GM03348 (cell line): ENCODE results near the gene FBXL15.

ENCODE experiments used
- DNase-seq: peaks from one replicate; pipeline ENCODE4 v3.0.0; 2012; ENCODE audit warnings: low spot score

Gene FBXL15

GRCh38 chr10:102457591-102458150 lies 37.0 kb downstream of the FBXL15 start:
- DNase-seq, result no peak

DNA sequence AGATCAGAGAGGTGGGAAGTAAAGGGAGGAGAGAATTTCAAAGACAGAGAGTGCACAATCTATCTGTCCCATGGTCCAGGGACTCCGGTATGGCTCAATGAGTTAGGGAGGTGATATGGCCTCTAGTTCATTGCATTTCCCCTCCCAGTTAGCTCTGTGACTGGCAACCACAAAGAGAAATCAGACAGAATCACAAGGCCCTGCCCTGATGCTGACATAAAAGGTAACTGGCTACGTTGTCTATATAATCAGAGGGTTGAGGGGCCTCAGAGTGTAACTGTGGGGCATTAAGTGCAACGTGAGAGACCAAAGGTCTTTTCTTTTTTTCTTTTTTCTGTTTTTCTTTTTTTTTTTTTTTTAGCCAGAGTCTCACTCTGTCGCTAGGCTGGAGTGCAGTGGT lies 38.0 kb downstream of the FBXL15 start:
- DNase-seq, result no peak

DNA sequence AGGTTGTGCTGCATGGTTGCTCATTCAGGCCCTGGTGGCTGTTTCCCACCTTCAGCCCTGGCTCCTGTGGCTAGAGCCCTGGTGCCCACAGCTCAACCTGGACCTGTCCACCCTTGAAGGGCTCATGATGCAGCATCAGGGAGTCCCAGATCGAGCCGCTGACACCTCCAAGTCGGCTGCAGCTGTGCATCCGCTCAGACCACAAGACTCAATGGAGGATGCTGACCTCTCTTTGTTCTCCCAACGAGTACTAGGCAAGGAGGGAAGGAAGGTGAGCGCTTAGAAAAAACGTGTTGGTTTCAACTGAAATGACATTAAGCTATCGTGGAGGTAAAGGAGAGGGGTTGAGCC lies 40.2 kb downstream of the FBXL15 start:
- no peak for DNase-seq

DNA sequence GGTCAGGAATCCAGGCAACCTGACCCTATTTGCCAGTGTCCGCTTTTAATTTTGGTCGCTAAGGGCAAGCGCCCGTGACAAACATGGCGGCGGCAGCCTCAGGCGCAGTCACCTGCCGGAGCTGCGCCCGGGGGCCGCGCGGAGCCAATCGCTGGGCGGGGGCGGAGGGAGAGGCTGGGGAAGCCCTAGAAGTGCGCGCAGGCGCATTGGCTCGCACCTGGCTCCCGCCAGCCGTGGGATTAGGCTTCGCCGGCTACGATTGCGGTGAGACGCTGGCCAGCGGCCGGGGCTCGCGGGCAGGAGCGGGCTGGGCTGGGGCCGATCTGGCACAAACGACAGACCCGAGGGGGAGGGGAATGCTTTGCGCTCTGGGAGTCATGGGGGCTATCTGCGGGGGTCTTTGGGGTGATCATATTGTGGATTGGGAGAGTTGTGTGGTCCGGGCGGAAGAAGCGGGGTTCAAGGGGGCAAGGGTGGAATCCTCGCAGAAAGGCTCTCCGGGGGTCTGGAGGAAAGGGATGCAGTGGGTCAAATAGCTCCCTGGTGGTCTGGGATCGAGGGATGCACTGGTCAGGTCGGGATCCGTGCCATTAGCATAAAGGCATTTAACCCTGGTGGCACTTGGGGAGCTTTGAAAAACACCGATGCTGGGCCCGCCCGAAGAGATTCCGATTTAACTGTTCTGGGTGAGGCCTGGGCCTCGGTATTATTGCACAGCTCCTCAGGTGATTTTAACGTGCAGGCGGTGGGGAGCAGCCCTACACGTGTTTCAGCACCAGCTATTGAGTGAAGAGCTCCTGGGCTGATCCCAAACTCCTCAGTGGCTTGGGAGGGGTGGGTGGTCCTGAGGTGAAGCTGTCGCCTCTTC lies 40.8 kb downstream of the FBXL15 start:
- peak; percentile 93 for DNase-seq

DNA sequence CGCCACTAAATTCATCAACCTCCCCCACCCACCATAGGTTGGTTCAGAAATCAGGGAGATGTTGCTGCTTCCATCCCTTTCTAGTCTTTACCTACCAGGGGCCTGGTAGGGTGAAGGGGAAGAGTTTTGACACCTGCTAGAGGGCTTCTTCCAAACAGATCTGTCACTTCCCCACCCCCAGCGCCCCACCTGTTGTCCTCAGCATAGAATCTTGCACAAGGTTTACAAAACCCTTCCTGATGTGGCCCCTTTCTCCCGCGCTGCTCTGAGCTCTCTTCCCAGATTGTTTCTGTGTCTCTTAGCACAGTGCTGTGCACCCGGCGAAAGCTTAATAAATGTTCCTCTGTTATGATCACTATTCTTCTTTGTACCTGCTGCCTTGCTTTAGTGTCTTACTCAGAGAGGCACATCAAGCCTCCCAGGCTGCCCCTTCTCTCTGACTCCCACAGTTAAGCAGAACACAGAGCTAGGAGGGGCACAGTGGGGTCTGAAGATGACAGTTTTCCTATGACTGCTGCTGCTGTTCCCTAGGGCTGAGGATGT lies 41.9 kb downstream of the FBXL15 start:
- no peak for DNase-seq

GRCh38 chr10:102463983-102464382 lies 43.3 kb downstream of the FBXL15 start:
- DNase-seq, result no peak

- no peak for DNase-seq
Observed at GRCh38 chr10:102465466-102465865, 44.8 kb downstream of the FBXL15 start.

GRCh38 chr10:102467318-102467717 lies 46.7 kb downstream of the FBXL15 start:
- no peak for DNase-seq

- no peak for DNase-seq
Observed at GRCh38 chr10:102467971-102468438, 47.4 kb downstream of the FBXL15 start.

GRCh38 chr10:102468683-102469082 lies 48.0 kb downstream of the FBXL15 start:
- peak; percentile 55 for DNase-seq

- DNase-seq, result no peak
Observed at GRCh38 chr10:102470579-102471546, 50.2 kb downstream of the FBXL15 start.
